Stimulated activated effector memory CD8-positive, alpha-beta T cell treated with anti-CD3 and anti-CD28 coated beads, Interleukin-12 subunit alpha, Interleukin-12 subunit beta, amount 100 ng/mL, for 72 hours (primary cell): ENCODE measurements around the gene KCNC1.
A peak's percentile ranks its signal among the peaks of the same experiment; 100 is the strongest.

Experiments used
- ATAC-seq: fragments of 150-1000 bp; cut with Tn5 transposase; 2 replicates; pipeline ENCODE4 v1.10.0; 2021
- DNase-seq, 2 donors: peaks; one replicate each; pipeline ENCODE4 v3.0.0; 2021 to 2022; ENCODE audit warnings: low spot score in 2 of 2
- H3K27ac Mint-ChIP-seq: one replicate; pipeline ENCODE4 v1.8.0; 2022; ENCODE audit warnings: mild to moderate bottlenecking, mixed read lengths
- H3K36me3 Mint-ChIP-seq: one replicate; pipeline ENCODE4 v1.8.0; 2022; ENCODE audit warnings: mild to moderate bottlenecking, mixed read lengths
- H3K4me1 Mint-ChIP-seq: one replicate; pipeline ENCODE4 v1.8.0; 2022; ENCODE audit warnings: mixed read lengths
- H3K4me3 Mint-ChIP-seq: one replicate; pipeline ENCODE4 v1.8.0; 2022; ENCODE audit warnings: mild to moderate bottlenecking, mixed read lengths
- H3K9me3 Mint-ChIP-seq: one replicate; pipeline ENCODE4 v1.8.0; 2022; ENCODE audit warnings: mixed read lengths

Gene KCNC1

GRCh38 chr11:17734418-17734911, at the start of gene KCNC1:
KCNC1 (plus strand) TSS chr11:17734781; CDS start chr11:17736003, 1,222 bp downstream.
- ATAC-seq, result no peak
- Mint-ChIP-seq H3K36me3 (no peaks in the 10 kb centered on the region), H3K4me3 (peak within 1 kb of the TSS; percentile 55), H3K27ac (no peak within 1 kb of the TSS), H3K9me3 (no peaks in the 10 kb centered on the region), H3K4me1 (peaks cover 13% of the 10 kb centered on the region)
- DNase-seq, result no peak

- no peak for ATAC-seq
- Mint-ChIP-seq H3K9me3 (no peaks in the 10 kb centered on the region), H3K4me1 (no peaks in the 10 kb centered on the region), H3K36me3 (no peaks in the 10 kb centered on the region), H3K4me3 (no peak overlapping the region), H3K27ac (no peak overlapping the region)
- DNase-seq, result no peak
Measured at GRCh38 chr11:17686231-17686980, 48.2 kb upstream of the KCNC1 start.

GRCh38 chr11:17687946-17688670, 46.5 kb upstream of the KCNC1 start:
- Mint-ChIP-seq H3K9me3 (no peaks in the 10 kb centered on the region), H3K4me1 (no peaks in the 10 kb centered on the region), H3K27ac (no peak overlapping the region), H3K4me3 (no peak overlapping the region), H3K36me3 (no peaks in the 10 kb centered on the region)
- peak in 1 of 2 donors; percentile 20 for DNase-seq
- ATAC-seq, result no peak

GRCh38 chr11:17691550-17691949, 43.0 kb upstream of the KCNC1 start:
- H3K36me3 Mint-ChIP-seq, result no peaks in the 10 kb centered on the region
- H3K27ac Mint-ChIP-seq, result no peak overlapping the region
- H3K4me1 Mint-ChIP-seq, result no peaks in the 10 kb centered on the region
- no peak for ATAC-seq
- H3K9me3 Mint-ChIP-seq, result no peaks in the 10 kb centered on the region
- H3K4me3 Mint-ChIP-seq, result no peak overlapping the region
- DNase-seq, result no peak

GRCh38 chr11:17691976-17692375, 42.6 kb upstream of the KCNC1 start:
- H3K4me3 Mint-ChIP-seq, result no peak overlapping the region
- DNase-seq (no peak), ATAC-seq (no peak)
- H3K27ac Mint-ChIP-seq, result no peak overlapping the region
- H3K9me3 Mint-ChIP-seq, result no peaks in the 10 kb centered on the region
- H3K36me3 Mint-ChIP-seq, result no peaks in the 10 kb centered on the region
- no peaks in the 10 kb centered on the region for H3K4me1 Mint-ChIP-seq

- Mint-ChIP-seq H3K9me3 (no peaks in the 10 kb centered on the region), H3K4me1 (no peaks in the 10 kb centered on the region), H3K36me3 (no peaks in the 10 kb centered on the region), H3K27ac (no peak overlapping the region), H3K4me3 (no peak overlapping the region)
- no peak for DNase-seq
- ATAC-seq, result no peak
Measured at GRCh38 chr11:17692931-17693330, 41.6 kb upstream of the KCNC1 start.

- DNase-seq, result no peak
- no peak for ATAC-seq
- no peak overlapping the region for H3K27ac Mint-ChIP-seq
- no peaks in the 10 kb centered on the region for H3K4me1 Mint-ChIP-seq
- no peak overlapping the region for H3K4me3 Mint-ChIP-seq
- no peaks in the 10 kb centered on the region for H3K36me3 Mint-ChIP-seq
- no peaks in the 10 kb centered on the region for H3K9me3 Mint-ChIP-seq
Measured at GRCh38 chr11:17693531-17693930, 41.0 kb upstream of the KCNC1 start.

GRCh38 chr11:17694494-17695110, 40.0 kb upstream of the KCNC1 start:
- Mint-ChIP-seq H3K9me3 (no peaks in the 10 kb centered on the region), H3K36me3 (no peaks in the 10 kb centered on the region), H3K27ac (no peak overlapping the region), H3K4me3 (no peak overlapping the region), H3K4me1 (no peaks in the 10 kb centered on the region)
- DNase-seq (no peak), ATAC-seq (no peak)

- Mint-ChIP-seq H3K4me1 (no peaks in the 10 kb centered on the region), H3K4me3 (no peak overlapping the region), H3K27ac (no peak overlapping the region), H3K9me3 (no peaks in the 10 kb centered on the region), H3K36me3 (no peaks in the 10 kb centered on the region)
- DNase-seq (no peak), ATAC-seq (peak; percentile 4)
Measured at GRCh38 chr11:17695454-17696441, 38.8 kb upstream of the KCNC1 start.

- no peaks in the 10 kb centered on the region for H3K36me3 Mint-ChIP-seq
- ATAC-seq (no peak), DNase-seq (no peak)
- H3K4me1 Mint-ChIP-seq, result no peaks in the 10 kb centered on the region
- H3K27ac Mint-ChIP-seq, result no peak overlapping the region
- H3K4me3 Mint-ChIP-seq, result no peak overlapping the region
- no peaks in the 10 kb centered on the region for H3K9me3 Mint-ChIP-seq
Measured at GRCh38 chr11:17696741-17697140, 37.8 kb upstream of the KCNC1 start.

- H3K27ac Mint-ChIP-seq, result no peak overlapping the region
- no peaks in the 10 kb centered on the region for H3K4me1 Mint-ChIP-seq
- DNase-seq (no peak), ATAC-seq (no peak)
- no peak overlapping the region for H3K4me3 Mint-ChIP-seq
- H3K9me3 Mint-ChIP-seq, result no peaks in the 10 kb centered on the region
- no peaks in the 10 kb centered on the region for H3K36me3 Mint-ChIP-seq
Measured at GRCh38 chr11:17697175-17697949, 37.2 kb upstream of the KCNC1 start.

GRCh38 chr11:17699147-17700114, 35.1 kb upstream of the KCNC1 start:
- ATAC-seq, result no peak
- H3K27ac Mint-ChIP-seq, result no peak overlapping the region

GRCh38 chr11:17700991-17701390, 33.6 kb upstream of the KCNC1 start:
- H3K36me3 Mint-ChIP-seq, result no peaks in the 10 kb centered on the region

More at GRCh38 chr11:17699147-17700114, 35.1 kb upstream of the KCNC1 start:
- Mint-ChIP-seq H3K4me3 (no peak overlapping the region), H3K9me3 (peaks cover 3% of the 10 kb centered on the region), H3K4me1 (no peaks in the 10 kb centered on the region), H3K36me3 (no peaks in the 10 kb centered on the region)
- DNase-seq, result no peak

More at GRCh38 chr11:17700991-17701390, 33.6 kb upstream of the KCNC1 start:
- Mint-ChIP-seq H3K27ac (no peak overlapping the region), H3K9me3 (peaks cover 3% of the 10 kb centered on the region), H3K4me3 (no peak overlapping the region), H3K4me1 (no peaks in the 10 kb centered on the region)
- DNase-seq (no peak), ATAC-seq (no peak)
